ENCODE measurements around the gene SEC61A1. TPM values are rescaled to one million over a fixed set of nuclear protein-coding genes. Genes with fewer than 3 reads are reported as not detected.

The SEC61A1 gene
- total and polyA plus RNA-seq, 4 donors = 80.4 to 295 (median 147) TPM

GRCh38 chr3:128081846-128082245 is 29.6 kb downstream of the SEC61A1 start:
- Histone ChIP-seq H3K27me3 (ENCODE audit: control insufficient read depth in 4 of 4, insufficient read depth in 4 of 4, low read length in 3 of 4) (no peaks in the 10 kb centered on the region), H3K27ac (ENCODE audit: low read depth in 1 of 2, low read length in 2 of 2) (peak overlapping the region; percentile 81 to 83), H3K9me3 (ENCODE audit: control insufficient read depth in 4 of 4, low read length in 3 of 4) (no peaks in the 10 kb centered on the region), H3K9ac (ENCODE audit: low read depth in 1 of 2, low read length in 2 of 2) (no peak overlapping the region), H3K36me3 (ENCODE audit: control insufficient read depth in 4 of 4, insufficient read depth in 3 of 4, low read depth in 1 of 4, low read length in 3 of 4) (peaks cover 0 to 2% (median 0%) of the 10 kb centered on the region in 4 donors), H3K4me3 (ENCODE audit: low read depth in 1 of 3, low read length in 3 of 3) (peak overlapping the region in 1 of 3 donors; percentile 54), H3K4me1 (ENCODE audit: control insufficient read depth in 4 of 4, insufficient read depth in 4 of 4, low read length in 3 of 4) (peaks cover 18 to 77% (median 63%) of the 10 kb centered on the region in 4 donors)
- TF ChIP-seq YY1 (IDR thresholded peaks at IDR 0.05) (peak; percentile 74), CTCF (IDR thresholded peaks at IDR 0.05; ENCODE audit: low read depth, low read length, missing input control) (no peak), SP1 (IDR thresholded peaks at IDR 0.05) (no peak), TAF1 (conservative IDR thresholded peaks at IDR 0.05) (no peak), ATF3 (IDR thresholded peaks at IDR 0.05) (no peak), RAD21 (IDR thresholded peaks at IDR 0.05) (peak in 1 of 2 donors; percentile 48), FOXA1 (IDR thresholded peaks at IDR 0.05) (peak; percentile 16), ZBTB33 (IDR thresholded peaks at IDR 0.05) (peak; percentile 30), JUND (IDR thresholded peaks at IDR 0.05) (peak in 1 of 2 donors; percentile 67), RXRA (IDR thresholded peaks at IDR 0.05) (peak; percentile 47 to 84), HNF4A (conservative IDR thresholded peaks at IDR 0.05) (peak; percentile 29 to 70), REST (IDR thresholded peaks at IDR 0.05) (no peak), MAX (IDR thresholded peaks at IDR 0.05) (peak; percentile 56), FOXA2 (IDR thresholded peaks at IDR 0.05) (peak; percentile 26), GABPA (IDR thresholded peaks at IDR 0.05 in 1 of 2, conservative IDR thresholded peaks at IDR 0.05 in 1 of 2) (peak in 1 of 2 donors; percentile 26)
- DNase-seq (ENCODE audit: low spot score) = no peak
- WGBS = 27% methylated on average over 4 of the region's 4 CpGs

- TF ChIP-seq ATF3 (IDR thresholded peaks at IDR 0.05) = no peak
- no peak for TF ChIP-seq MAX (IDR thresholded peaks at IDR 0.05)
- no peak for TF ChIP-seq SP1 (IDR thresholded peaks at IDR 0.05)
- no peak for TF ChIP-seq FOXA1 (IDR thresholded peaks at IDR 0.05)
- no peak for TF ChIP-seq HNF4G (IDR thresholded peaks at IDR 0.05)
- no peak for TF ChIP-seq GABPA (IDR thresholded peaks at IDR 0.05 in 1 of 2, conservative IDR thresholded peaks at IDR 0.05 in 1 of 2)
- no peak for TF ChIP-seq TAF1 (conservative IDR thresholded peaks at IDR 0.05)
- TF ChIP-seq NR2F2 (IDR thresholded peaks at IDR 0.05) = no peak
- no peak for TF ChIP-seq RAD21 (IDR thresholded peaks at IDR 0.05)
- no peak for TF ChIP-seq ZBTB33 (IDR thresholded peaks at IDR 0.05)
- no peak for TF ChIP-seq FOXA2 (IDR thresholded peaks at IDR 0.05)
- TF ChIP-seq YY1 (IDR thresholded peaks at IDR 0.05) = no peak
- Histone ChIP-seq H3K27ac (ENCODE audit: low read depth in 1 of 2, low read length in 2 of 2) (no peak overlapping the region), H3K4me3 (ENCODE audit: low read depth in 1 of 3, low read length in 3 of 3) (no peak overlapping the region), H3K9ac (ENCODE audit: low read depth in 1 of 2, low read length in 2 of 2) (no peak overlapping the region), H3K4me1 (ENCODE audit: control insufficient read depth in 4 of 4, insufficient read depth in 4 of 4, low read length in 3 of 4) (peaks cover 16 to 70% (median 61%) of the 10 kb centered on the region in 4 donors), H3K36me3 (ENCODE audit: control insufficient read depth in 4 of 4, insufficient read depth in 3 of 4, low read depth in 1 of 4, low read length in 3 of 4) (peaks cover 2 to 6% (median 3%) of the 10 kb centered on the region in 4 donors), H3K9me3 (ENCODE audit: control insufficient read depth in 4 of 4, low read length in 3 of 4) (no peaks in the 10 kb centered on the region), H3K27me3 (ENCODE audit: control insufficient read depth in 4 of 4, insufficient read depth in 4 of 4, low read length in 3 of 4) (no peaks in the 10 kb centered on the region)
- 62% methylated on average over 10 of the region's 10 CpGs for WGBS
- no peak for DNase-seq (ENCODE audit: low spot score)
Observed at GRCh38 chr3:128082546-128082945, 30.3 kb downstream of the SEC61A1 start.
